ENCODE measurements around the gene XCL2.

DNA sequence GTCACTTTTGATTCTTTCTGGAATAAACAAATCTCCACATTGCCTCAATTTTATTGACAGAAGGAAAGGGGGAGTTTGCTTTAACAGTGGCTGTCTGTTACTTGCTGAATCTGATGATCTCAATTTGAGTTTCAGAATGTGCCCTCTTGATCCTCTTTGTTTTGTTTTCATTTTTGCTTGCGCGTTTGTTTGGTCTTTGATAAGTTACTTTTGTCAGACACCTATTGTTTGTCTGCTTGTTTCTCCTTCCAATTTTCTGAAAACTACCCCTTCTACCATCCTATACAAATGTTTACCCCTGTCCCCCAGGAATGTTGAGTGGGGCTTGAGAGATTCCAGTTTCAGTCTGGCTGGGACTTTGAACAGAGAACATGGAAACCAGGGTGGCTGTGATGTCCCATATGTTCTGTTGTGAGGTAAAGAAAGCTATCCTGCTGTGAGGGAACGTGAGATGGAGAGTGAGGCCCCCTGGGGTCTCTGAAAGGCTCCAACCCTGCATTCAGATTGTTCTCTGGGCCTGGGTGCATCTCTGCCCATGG lies 11.8 kb upstream of the XCL2 start:
- TF ChIP-seq, protein P1, sequence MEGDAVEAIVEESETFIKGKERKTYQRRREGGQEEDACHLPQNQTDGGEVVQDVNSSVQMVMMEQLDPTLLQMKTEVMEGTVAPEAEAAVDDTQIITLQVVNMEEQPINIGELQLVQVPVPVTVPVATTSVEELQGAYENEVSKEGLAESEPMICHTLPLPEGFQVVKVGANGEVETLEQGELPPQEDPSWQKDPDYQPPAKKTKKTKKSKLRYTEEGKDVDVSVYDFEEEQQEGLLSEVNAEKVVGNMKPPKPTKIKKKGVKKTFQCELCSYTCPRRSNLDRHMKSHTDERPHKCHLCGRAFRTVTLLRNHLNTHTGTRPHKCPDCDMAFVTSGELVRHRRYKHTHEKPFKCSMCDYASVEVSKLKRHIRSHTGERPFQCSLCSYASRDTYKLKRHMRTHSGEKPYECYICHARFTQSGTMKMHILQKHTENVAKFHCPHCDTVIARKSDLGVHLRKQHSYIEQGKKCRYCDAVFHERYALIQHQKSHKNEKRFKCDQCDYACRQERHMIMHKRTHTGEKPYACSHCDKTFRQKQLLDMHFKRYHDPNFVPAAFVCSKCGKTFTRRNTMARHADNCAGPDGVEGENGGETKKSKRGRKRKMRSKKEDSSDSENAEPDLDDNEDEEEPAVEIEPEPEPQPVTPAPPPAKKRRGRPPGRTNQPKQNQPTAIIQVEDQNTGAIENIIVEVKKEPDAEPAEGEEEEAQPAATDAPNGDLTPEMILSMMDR (IDR thresholded peaks at IDR 0.05; ENCODE audit: borderline replicate concordance, extremely low read depth, low read length, poor library complexity, severe bottlenecking), result no peak
- TF ChIP-seq EZH2 (IDR thresholded peaks at IDR 0.05; ENCODE audit: borderline replicate concordance, low read depth, low read length, severe bottlenecking), result no peak

Measured in DND-41 (cell line).